GM12892 (cell line): ENCODE data around the gene LLGL1.

Source experiments
- DNase-seq: peaks from one replicate; pipeline ENCODE4 v3.0.0; 2011; ENCODE audit not compliant: insufficient read length
- FAIRE-seq: peaks from 2 replicates; lab custom pipeline; 2011; peaks lifted over from hg19 to GRCh38; lab: Jason Lieb, UNC
- POLR2A ChIP-seq: IDR thresholded peaks from 2 replicates; pipeline ENCODE4 v1.6.1; 2011; ENCODE audit warnings: low read depth, low read length, control low read depth
- POLR2AphosphoS5 ChIP-seq: IDR thresholded peaks from 2 replicates; pipeline ENCODE4 v1.6.1; 2011; ENCODE audit warnings: low read depth, low read length, control low read depth
- TAF1 ChIP-seq: IDR thresholded peaks from 2 replicates; pipeline ENCODE4 v1.6.1; 2011; ENCODE audit warnings: low read depth, mild to moderate bottlenecking, control low read depth, low read length, borderline replicate concordance

The LLGL1 gene

GRCh38 chr17:18250259-18250658 lies 24.8 kb downstream of the LLGL1 start:
- FAIRE-seq, result no peak
- TF ChIP-seq POLR2A (no peak), POLR2AphosphoS5 (no peak), TAF1 (no peak)
- DNase-seq, result no peak

GRCh38 chr17:18250708-18251107 lies 25.3 kb downstream of the LLGL1 start:
- TF ChIP-seq POLR2A, result no peak
- TF ChIP-seq POLR2AphosphoS5, result no peak
- no peak for TF ChIP-seq TAF1
- no peak for FAIRE-seq
- DNase-seq, result no peak

- FAIRE-seq (no peak), DNase-seq (no peak)
- TF ChIP-seq POLR2A, result no peak
- no peak for TF ChIP-seq POLR2AphosphoS5
- TF ChIP-seq TAF1, result no peak
Observed at GRCh38 chr17:18251204-18251603, 25.8 kb downstream of the LLGL1 start.

GRCh38 chr17:18252160-18252559 lies 26.7 kb downstream of the LLGL1 start:
- DNase-seq, result no peak
- TF ChIP-seq POLR2A (no peak), TAF1 (no peak), POLR2AphosphoS5 (no peak)
- FAIRE-seq, result no peak

DNA sequence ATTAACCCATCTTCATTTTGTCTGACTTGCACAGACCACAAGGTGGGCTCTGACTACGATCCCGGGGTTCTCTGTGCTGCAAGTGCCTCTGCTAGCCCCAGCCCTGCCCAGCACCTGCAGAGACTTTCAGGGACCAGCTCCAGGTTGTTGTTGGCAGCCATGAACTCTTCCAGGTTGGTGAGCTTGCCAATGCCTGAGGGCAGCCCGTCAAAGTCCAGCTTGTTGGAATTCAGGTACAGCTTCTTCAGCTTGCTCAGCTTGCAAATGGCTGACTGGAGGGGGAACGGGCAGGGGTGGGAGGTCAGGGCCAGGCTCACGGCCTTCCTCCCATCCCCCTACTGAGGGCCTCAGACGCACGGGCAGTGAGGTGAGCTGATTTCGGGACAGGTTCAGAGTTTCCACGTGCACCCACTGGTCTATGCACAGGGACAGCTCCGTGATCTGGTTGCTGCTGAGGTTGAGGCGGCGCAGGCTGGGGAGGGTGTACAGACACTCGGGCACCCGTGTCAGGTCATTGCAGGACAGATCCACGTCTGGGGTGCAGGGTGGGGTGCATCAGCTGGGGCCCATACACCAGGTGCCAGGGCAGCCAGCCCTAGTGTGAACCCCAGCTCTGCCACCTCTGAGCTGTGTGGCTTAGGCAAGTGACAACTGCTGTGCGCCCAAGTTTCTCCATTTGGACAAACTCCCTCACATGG lies 27.9 kb downstream of the LLGL1 start:
- TF ChIP-seq POLR2AphosphoS5 (no peak), POLR2A (no peak), TAF1 (no peak)
- DNase-seq (no peak), FAIRE-seq (no peak)

- DNase-seq (no peak), FAIRE-seq (no peak)
- no peak for TF ChIP-seq POLR2AphosphoS5
Observed at GRCh38 chr17:18253947-18254821, 28.7 kb downstream of the LLGL1 start.

- TF ChIP-seq POLR2A, result no peak
- no peak for TF ChIP-seq POLR2AphosphoS5
- no peak for TF ChIP-seq TAF1
- FAIRE-seq, result no peak
- DNase-seq, result no peak
Observed at GRCh38 chr17:18254888-18255649, 29.6 kb downstream of the LLGL1 start.

DNA sequence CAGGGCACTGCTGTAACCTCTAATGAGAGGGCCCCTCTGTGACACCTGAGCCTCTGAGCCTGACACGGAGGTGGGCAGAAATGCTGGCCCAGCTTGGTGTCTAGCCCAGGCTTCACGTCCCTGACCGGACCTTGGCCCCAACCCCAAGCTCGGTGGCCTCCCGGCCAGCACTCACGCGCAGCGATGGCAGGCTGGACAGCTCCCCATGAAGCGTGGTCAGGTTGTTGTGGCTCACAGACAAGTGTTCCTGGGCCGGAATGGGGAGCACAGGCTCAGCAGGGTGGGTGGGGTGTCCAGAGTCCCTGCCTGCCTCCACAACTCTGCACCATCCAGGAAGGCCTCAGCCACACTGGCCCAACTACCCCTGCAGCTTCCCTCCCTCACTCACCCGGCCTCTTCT lies 30.9 kb downstream of the LLGL1 start:
- no peak for FAIRE-seq
- no peak for DNase-seq
- TF ChIP-seq POLR2A, result no peak
- no peak for TF ChIP-seq TAF1
- TF ChIP-seq POLR2AphosphoS5, result no peak

DNA sequence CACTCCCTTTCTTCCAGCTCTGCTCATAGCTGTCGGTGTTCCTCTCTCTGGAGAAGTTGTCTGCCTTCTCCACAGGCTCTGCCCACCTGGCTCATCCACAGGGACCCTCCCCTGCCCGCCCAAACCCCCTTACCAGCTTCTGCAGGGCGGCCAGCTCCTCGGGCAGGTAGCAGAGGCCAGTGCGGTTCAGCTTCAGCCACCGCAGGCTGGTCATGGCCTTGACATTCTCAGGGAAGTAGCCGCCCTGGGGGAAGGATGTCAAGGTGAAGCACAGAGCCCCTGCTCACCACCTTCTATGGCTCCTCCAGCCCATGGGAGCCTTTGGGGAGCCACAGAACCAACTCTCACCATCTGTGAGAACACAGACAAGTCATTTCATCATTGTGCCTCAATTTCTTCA lies 31.3 kb downstream of the LLGL1 start:
- FAIRE-seq (no peak), DNase-seq (no peak)
- TF ChIP-seq POLR2A, result no peak
- no peak for TF ChIP-seq TAF1
- no peak for TF ChIP-seq POLR2AphosphoS5

- DNase-seq, result no peak
- FAIRE-seq, result peak; percentile 87
Observed at GRCh38 chr17:18257268-18257981, 32.0 kb downstream of the LLGL1 start.

GRCh38 chr17:18257982-18258355 lies 32.5 kb downstream of the LLGL1 start:
- peak; percentile 59 for DNase-seq

More at GRCh38 chr17:18257268-18257981, 32.0 kb downstream of the LLGL1 start:
- no peak for TF ChIP-seq TAF1
- TF ChIP-seq POLR2AphosphoS5, result no peak
- no peak for TF ChIP-seq POLR2A

More at GRCh38 chr17:18257982-18258355, 32.5 kb downstream of the LLGL1 start:
- no peak for FAIRE-seq
- TF ChIP-seq TAF1 (0 out of 2 replicates have a peak, but pooled peaks have one; percentile 33), POLR2A (0 out of 2 replicates have a peak, but pooled peaks have one; percentile 15), POLR2AphosphoS5 (0 out of 2 replicates have a peak, but pooled peaks have one; percentile 17)
